ENCODE data around the gene CEP350.

DNA sequence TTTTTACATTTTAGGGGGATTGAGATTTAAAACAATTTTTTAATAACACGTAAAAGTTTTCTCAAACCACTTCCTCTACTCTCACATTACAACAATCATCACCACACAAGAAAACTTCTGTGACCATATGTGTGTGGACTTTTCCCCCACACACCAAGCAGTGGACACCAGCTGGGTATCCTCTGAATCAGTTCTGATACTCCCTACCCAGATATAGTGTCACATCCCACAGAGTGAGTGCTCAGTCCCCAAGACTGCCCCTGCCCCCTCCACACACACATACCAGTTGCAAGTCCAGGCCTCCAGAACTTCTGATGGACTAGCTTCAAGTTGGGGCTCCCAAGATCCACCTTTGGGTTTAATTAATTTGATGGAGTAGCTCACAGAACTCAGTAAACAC lies 146.8 kb downstream of the CEP350 start:
- no peak for TF ChIP-seq POLR2A (IDR thresholded peaks at IDR 0.05)
- TF ChIP-seq, protein P1, sequence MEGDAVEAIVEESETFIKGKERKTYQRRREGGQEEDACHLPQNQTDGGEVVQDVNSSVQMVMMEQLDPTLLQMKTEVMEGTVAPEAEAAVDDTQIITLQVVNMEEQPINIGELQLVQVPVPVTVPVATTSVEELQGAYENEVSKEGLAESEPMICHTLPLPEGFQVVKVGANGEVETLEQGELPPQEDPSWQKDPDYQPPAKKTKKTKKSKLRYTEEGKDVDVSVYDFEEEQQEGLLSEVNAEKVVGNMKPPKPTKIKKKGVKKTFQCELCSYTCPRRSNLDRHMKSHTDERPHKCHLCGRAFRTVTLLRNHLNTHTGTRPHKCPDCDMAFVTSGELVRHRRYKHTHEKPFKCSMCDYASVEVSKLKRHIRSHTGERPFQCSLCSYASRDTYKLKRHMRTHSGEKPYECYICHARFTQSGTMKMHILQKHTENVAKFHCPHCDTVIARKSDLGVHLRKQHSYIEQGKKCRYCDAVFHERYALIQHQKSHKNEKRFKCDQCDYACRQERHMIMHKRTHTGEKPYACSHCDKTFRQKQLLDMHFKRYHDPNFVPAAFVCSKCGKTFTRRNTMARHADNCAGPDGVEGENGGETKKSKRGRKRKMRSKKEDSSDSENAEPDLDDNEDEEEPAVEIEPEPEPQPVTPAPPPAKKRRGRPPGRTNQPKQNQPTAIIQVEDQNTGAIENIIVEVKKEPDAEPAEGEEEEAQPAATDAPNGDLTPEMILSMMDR (IDR thresholded peaks at IDR 0.05) = no peak

Measured in body of pancreas (tissue), 4 donors.